Uterus (tissue), 4 donors: ENCODE results near the gene STK39. TPM values are rescaled to one million over a fixed set of nuclear protein-coding genes. Genes with fewer than 3 reads are reported as not detected.

Experiments used
- DNase-seq, 2 donors: peaks; one replicate each; pipeline ENCODE4 v3.0.0-alpha.2; 2019 to 2020
- H3K27ac ChIP-seq, 2 donors: fragments of 200-600 bp; sonication (generic); 1 replicate in 1 of 2; 2 replicates in 1 of 2; pipeline ENCODE4 v1.5.1; 2016 to 2018
- H3K27me3 ChIP-seq, 2 donors: fragments of 200-600 bp; sonication (generic); one replicate each; pipeline ENCODE4 v1.5.1; 2018 to 2019; ENCODE audit warnings: control low read depth in 1 of 2
- H3K36me3 ChIP-seq, 2 donors: fragments of 200-600 bp; sonication (generic); one replicate each; pipeline ENCODE4 v1.5.1; 2019; ENCODE audit warnings: control low read depth in 1 of 2
- H3K4me1 ChIP-seq, 2 donors: fragments of 200-600 bp; sonication (generic); one replicate each; pipeline ENCODE4 v1.5.1; 2018 to 2019; ENCODE audit warnings: control low read depth in 1 of 2
- H3K4me3 ChIP-seq, 2 donors: fragments of 200-600 bp; sonication (generic); 1 replicate in 1 of 2; 2 replicates in 1 of 2; pipeline ENCODE4 v1.5.1; 2018 to 2019; ENCODE audit warnings: mild to moderate bottlenecking in 1 of 2
- H3K9me3 ChIP-seq, 2 donors: fragments of 200-600 bp; sonication (generic); one replicate each; pipeline ENCODE4 v1.5.1; 2019; ENCODE audit warnings: control low read depth in 1 of 2
- POLR2A ChIP-seq, 2 donors: fragments of 450-650 bp; IDR thresholded peaks; one replicate each; pipeline ENCODE4 v1.6.1; 2016; ENCODE audit warnings: antibody characterized with exemption in 2 of 2, mild to moderate bottlenecking in 1 of 2, moderate library complexity in 1 of 2
- intact Hi-C: fragments of 100-400 bp; cut with DNase I; formaldehyde crosslinking; loops from one replicate; pipeline ENCODE4 v1.15.1; 2023; ENCODE audit warnings: low total_unique reads
- total RNA-seq, 4 donors: library from RNA; depleted of rRNA in 3 of 4; stranded (reverse); fragments of >200 nt in 3 of 4; gene quantifications; one replicate each; pipeline versions ENCODE4 v1.1.0 to v1.2.4, GENCODE V29; 2014 to 2023
- TF ChIP-seq, protein P1 (sequence below), 4 experiments: fragments of 200-600 bp in 2 of 4; fragments of 450-650 bp in 2 of 4; sonication (generic) in 2 of 4; IDR thresholded peaks; one replicate each; pipeline ENCODE4 v1.5.1; 2016 to 2019; ENCODE audit warnings: antibody characterized with exemption in 4 of 4, mild to moderate bottlenecking in 2 of 4, moderate library complexity in 1 of 4
- donor health status: DM: yes; HTN: yes; CAD: no.

The STK39 gene
- total RNA-seq, 4 donors from 2014 or later, result 5.0 to 23.6 (median 9.8) TPM

DNA sequence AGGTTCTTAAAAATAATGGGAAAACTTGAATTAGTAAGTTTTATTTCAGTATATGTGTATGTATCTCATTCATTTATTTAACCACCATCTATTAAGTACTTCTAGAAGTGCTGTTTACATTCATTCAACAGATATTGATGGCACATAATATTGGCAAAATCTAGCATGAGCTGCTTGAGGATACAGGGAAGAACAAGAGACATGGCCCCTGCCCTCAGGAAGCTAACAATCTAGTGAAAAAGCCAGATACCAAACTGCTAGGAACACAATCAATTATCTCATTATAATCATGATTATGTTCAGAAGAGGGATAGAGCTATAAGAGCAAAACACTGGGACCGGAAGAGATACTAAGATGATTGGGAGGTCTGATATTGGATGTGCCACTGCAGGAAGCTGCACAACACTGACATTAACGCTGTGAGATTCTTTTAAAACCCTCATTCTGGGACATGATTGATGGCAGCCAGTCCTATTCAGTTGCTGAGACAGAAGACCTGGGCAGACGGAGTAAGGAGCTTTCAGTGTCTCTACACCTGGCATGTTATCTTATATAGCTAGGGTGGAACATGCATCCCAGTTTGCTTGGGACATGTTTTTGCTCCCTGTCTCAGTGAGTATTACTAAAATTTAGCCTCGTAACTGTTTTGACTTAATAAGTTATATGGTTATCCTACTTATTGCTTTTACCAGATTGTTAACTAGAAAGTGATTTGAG, 314.1 kb downstream of the STK39 start:
- H3K27ac ChIP-seq, result no peak overlapping the region
- DNase-seq, result no peak

DNA sequence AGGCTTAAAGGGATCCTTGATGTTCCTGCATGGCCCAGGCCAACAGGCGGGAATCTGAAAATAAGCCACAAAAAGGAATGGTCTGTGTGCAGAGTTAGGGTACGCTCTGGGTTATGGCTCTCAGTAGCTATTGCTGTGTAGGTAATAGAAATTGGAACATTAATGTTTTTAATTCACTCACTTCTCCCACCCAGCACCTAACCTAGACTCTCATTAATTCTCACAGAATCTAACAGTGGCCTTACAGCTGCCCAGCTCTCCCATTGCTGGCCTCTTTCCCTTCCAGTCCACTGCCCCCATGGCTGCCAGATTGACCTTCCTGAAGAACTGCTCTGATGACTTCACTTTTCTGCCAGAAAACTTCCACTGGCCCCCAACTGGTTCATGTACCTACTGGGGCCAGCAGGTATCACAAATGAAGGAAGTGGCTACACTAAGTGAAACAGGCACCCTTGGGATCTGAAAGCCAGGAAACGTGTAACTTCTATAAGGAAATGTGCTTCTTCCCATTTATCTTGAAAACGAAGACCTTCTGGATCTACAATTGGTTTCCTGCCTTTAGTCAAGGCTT, 315.2 kb downstream of the STK39 start:
- TF ChIP-seq POLR2A (IDR thresholded peaks at IDR 0.05), result no peak
- TF ChIP-seq, protein P1, sequence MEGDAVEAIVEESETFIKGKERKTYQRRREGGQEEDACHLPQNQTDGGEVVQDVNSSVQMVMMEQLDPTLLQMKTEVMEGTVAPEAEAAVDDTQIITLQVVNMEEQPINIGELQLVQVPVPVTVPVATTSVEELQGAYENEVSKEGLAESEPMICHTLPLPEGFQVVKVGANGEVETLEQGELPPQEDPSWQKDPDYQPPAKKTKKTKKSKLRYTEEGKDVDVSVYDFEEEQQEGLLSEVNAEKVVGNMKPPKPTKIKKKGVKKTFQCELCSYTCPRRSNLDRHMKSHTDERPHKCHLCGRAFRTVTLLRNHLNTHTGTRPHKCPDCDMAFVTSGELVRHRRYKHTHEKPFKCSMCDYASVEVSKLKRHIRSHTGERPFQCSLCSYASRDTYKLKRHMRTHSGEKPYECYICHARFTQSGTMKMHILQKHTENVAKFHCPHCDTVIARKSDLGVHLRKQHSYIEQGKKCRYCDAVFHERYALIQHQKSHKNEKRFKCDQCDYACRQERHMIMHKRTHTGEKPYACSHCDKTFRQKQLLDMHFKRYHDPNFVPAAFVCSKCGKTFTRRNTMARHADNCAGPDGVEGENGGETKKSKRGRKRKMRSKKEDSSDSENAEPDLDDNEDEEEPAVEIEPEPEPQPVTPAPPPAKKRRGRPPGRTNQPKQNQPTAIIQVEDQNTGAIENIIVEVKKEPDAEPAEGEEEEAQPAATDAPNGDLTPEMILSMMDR (IDR thresholded peaks at IDR 0.05), result no peak
- H3K36me3 ChIP-seq, result no peaks in the 10 kb centered on the region
- H3K4me1 ChIP-seq, result no peaks in the 10 kb centered on the region

More for the DNA sequence above, 314.1 kb downstream of the STK39 start:
- no peak overlapping the region for H3K4me3 ChIP-seq
- no peaks in the 10 kb centered on the region for H3K27me3 ChIP-seq
- TF ChIP-seq POLR2A (IDR thresholded peaks at IDR 0.05), result no peak
- TF ChIP-seq, protein P1 (IDR thresholded peaks at IDR 0.05), result no peak
- H3K9me3 ChIP-seq, result no peaks in the 10 kb centered on the region
- intact Hi-C loops, result no loop called here
- H3K4me1 ChIP-seq, result no peaks in the 10 kb centered on the region
- H3K36me3 ChIP-seq, result no peaks in the 10 kb centered on the region

DNA sequence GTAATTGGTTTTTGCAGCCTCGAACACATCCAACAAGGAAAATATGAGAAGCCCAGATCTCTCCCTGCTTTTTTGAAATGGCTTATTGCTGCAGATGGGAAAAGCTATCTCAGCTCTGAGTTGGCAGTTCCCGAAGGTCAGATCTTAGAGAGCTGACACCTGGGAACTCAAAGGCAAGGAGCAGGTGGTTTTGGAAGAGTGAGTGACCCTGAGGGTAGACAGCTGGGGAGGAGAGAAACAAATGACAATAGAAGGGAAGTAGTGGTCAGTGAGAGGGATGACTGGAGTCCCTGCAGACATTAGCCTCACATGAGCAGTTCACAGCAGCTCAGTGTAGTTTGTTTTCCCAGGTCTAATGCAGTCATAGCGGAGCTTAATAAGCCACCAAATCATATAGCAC, 317.9 kb downstream of the STK39 start:
- no peak for DNase-seq
- intact Hi-C loops, result no loop called here
- no peaks in the 10 kb centered on the region for H3K36me3 ChIP-seq
- no peaks in the 10 kb centered on the region for H3K9me3 ChIP-seq
- H3K4me1 ChIP-seq, result no peaks in the 10 kb centered on the region
- TF ChIP-seq, protein P1 (IDR thresholded peaks at IDR 0.05), result no peak
- no peak for TF ChIP-seq POLR2A (IDR thresholded peaks at IDR 0.05)
- H3K27ac ChIP-seq, result no peak overlapping the region
- H3K27me3 ChIP-seq, result no peaks in the 10 kb centered on the region
- H3K4me3 ChIP-seq, result no peak overlapping the region

More for the DNA sequence above, 315.2 kb downstream of the STK39 start:
- intact Hi-C loops, result no loop called here
- Histone ChIP-seq H3K27me3 (no peaks in the 10 kb centered on the region), H3K4me3 (no peak overlapping the region), H3K9me3 (no peaks in the 10 kb centered on the region), H3K27ac (no peak overlapping the region)
- DNase-seq, result no peak

DNA sequence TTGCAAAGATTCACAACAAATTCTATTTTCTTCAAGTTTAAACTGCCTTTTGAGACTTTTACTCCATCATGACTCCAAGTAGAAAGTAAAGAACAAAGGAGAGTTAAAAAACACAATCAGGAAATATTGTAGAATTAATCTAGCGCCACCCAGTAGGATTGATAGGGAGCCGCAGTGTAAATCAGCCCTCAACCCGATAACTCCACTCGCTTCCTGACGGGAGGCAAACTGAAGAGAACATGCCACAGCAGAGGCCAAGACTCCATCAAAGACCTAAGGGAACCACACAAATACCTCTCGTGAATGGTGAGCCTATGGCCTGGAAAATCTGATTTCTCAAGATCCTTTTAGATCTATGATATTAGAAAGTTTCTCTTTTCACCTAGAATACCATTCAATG, 319.0 kb downstream of the STK39 start:
- no peak for DNase-seq
- Histone ChIP-seq H3K36me3 (no peaks in the 10 kb centered on the region), H3K27ac (no peak overlapping the region), H3K4me3 (no peak overlapping the region), H3K9me3 (no peaks in the 10 kb centered on the region), H3K4me1 (no peaks in the 10 kb centered on the region), H3K27me3 (no peaks in the 10 kb centered on the region)
- intact Hi-C loops, result no loop called here
- TF ChIP-seq POLR2A (IDR thresholded peaks at IDR 0.05), result no peak
- TF ChIP-seq, protein P1 (IDR thresholded peaks at IDR 0.05), result no peak

DNA sequence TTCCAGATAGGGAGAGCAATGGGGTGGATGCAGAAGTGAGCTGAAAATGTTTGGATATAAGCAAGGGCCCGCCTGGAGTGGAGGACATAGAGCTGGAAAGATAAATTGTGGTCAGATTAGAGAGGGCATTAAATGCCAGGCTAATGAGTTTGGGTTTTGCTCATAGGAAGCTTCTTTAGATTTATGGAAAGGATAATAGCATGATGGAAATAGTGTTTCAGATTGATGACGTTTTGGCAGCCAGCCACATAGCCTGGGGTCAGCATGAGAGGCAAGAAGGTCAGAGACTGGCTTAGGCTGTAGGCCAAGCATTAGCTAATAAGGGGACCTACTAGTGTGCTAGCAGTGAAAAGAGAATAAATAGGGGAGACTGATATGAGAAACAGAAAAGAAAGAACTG, 321.6 kb downstream of the STK39 start:
- no peak for DNase-seq

More for the DNA sequence above, 321.6 kb downstream of the STK39 start:
- no peaks in the 10 kb centered on the region for H3K9me3 ChIP-seq
- H3K36me3 ChIP-seq, result no peaks in the 10 kb centered on the region
- intact Hi-C loops, result no loop called here
- no peak overlapping the region for H3K4me3 ChIP-seq
- TF ChIP-seq, protein P1 (IDR thresholded peaks at IDR 0.05), result no peak
- no peak for TF ChIP-seq POLR2A (IDR thresholded peaks at IDR 0.05)
- no peaks in the 10 kb centered on the region for H3K27me3 ChIP-seq
- H3K27ac ChIP-seq, result no peak overlapping the region
- no peaks in the 10 kb centered on the region for H3K4me1 ChIP-seq
